K562 (cell line): ENCODE data around the gene SLC2A2.

Experiments used
- CEBPB ChIP-seq: fragments of 450-650 bp; IDR thresholded peaks from 2 replicates; pipeline ENCODE4 v1.6.1; 2016; ENCODE audit warnings: missing genetic modification characterization, missing compliant biosample characterization
- NCOA1 ChIP-seq: fragments of 450-650 bp; IDR thresholded peaks from 2 replicates; pipeline ENCODE4 v1.6.1; 2016; ENCODE audit warnings: low read depth
- POLR2A ChIP-seq: fragments of 450-650 bp; conservative IDR thresholded peaks from 2 replicates; pipeline ENCODE4 v1.6.1; 2016
- ZBED1 ChIP-seq: IDR thresholded peaks from 2 replicates; pipeline ENCODE4 v1.6.1; 2014
- ZHX1 ChIP-seq: fragments of 150-350 bp; conservative IDR thresholded peaks from 2 replicates; pipeline ENCODE4 v1.6.1; 2014; ENCODE audit warnings: low read length
- TF ChIP-seq, protein P1 (sequence below): fragments of 450-650 bp; IDR thresholded peaks from 2 replicates; pipeline ENCODE4 v1.7.0; 2016; ENCODE audit warnings: borderline replicate concordance

DNA sequence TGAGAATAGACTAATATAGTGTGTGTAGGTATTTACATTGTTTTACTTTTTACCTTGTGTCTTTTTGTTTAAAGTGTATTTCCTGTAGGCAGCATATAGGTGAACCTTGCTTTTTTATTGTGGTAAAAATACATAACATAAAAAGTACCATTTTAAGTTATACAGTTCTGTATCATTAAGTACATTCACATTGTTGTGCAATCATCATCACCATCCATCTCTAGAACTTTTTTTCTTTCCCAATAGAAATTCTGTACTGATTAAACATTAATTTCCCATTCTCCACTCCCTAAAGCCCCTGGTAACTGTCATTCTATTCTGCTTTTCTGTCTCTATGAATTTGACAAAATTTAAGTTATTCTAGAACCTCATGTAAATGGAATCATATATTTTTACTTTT, 69.9 kb downstream of the SLC2A2 start:
- TF ChIP-seq POLR2A (no peak), NCOA1 (no peak), ZHX1 (no peak), ZBED1 (no peak), CEBPB (tag) (peak; percentile 72)
- TF ChIP-seq, protein P1, sequence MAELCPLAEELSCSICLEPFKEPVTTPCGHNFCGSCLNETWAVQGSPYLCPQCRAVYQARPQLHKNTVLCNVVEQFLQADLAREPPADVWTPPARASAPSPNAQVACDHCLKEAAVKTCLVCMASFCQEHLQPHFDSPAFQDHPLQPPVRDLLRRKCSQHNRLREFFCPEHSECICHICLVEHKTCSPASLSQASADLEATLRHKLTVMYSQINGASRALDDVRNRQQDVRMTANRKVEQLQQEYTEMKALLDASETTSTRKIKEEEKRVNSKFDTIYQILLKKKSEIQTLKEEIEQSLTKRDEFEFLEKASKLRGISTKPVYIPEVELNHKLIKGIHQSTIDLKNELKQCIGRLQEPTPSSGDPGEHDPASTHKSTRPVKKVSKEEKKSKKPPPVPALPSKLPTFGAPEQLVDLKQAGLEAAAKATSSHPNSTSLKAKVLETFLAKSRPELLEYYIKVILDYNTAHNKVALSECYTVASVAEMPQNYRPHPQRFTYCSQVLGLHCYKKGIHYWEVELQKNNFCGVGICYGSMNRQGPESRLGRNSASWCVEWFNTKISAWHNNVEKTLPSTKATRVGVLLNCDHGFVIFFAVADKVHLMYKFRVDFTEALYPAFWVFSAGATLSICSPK = no peak
